CD14-positive monocyte (primary cell): Measurements from ENCODE around the gene UNC13C. TPM values are rescaled to one million over a fixed set of nuclear protein-coding genes. Genes with fewer than 3 reads are reported as not detected.

Source experiments
- DNase-seq, 3 donors: peaks; one replicate each; pipeline ENCODE4 v3.0.0-alpha.2; 2011 to 2022
- H2AFZ ChIP-seq: 2 replicates; pipeline ENCODE4 v1.6.0; 2012; ENCODE audit warnings: mild to moderate bottlenecking, low read depth, low read length, inconsistent platforms; ENCODE audit not compliant: insufficient read depth, poor library complexity, severe bottlenecking
- H3K27ac ChIP-seq, 2 donors: 1 replicate in 1 of 2; 2 replicates in 1 of 2; pipeline ENCODE4 v1.5.1; 2012 to 2013; ENCODE audit warnings: low read length in 2 of 2, control low read depth in 1 of 2, inconsistent platforms in 1 of 2, low read depth in 1 of 2, mild to moderate bottlenecking in 1 of 2
- H3K27me3 ChIP-seq, 2 donors: one replicate each; pipeline versions ENCODE4 v1.6.0 to v1.6.1; 2011 to 2013; ENCODE audit warnings: low read length in 2 of 2; ENCODE audit not compliant: control insufficient read depth in 2 of 2, insufficient read depth in 2 of 2
- H3K36me3 ChIP-seq, 2 donors: replicated peaks in 1 of 2; 1 replicate in 1 of 2; 2 replicates in 1 of 2; pipeline versions ENCODE4 v1.5.1 to v1.6.1; 2012 to 2013; ENCODE audit warnings: low read length in 2 of 2, control low read depth in 1 of 2, inconsistent platforms in 1 of 2, mild to moderate bottlenecking in 1 of 2; ENCODE audit not compliant: insufficient read depth in 2 of 2, control insufficient read depth in 1 of 2
- H3K4me1 ChIP-seq, 2 donors: 1 replicate in 1 of 2; 2 replicates in 1 of 2; pipeline versions ENCODE4 v1.5.1 to v1.6.1; 2012 to 2013; ENCODE audit warnings: low read length in 2 of 2, control low read depth in 1 of 2, inconsistent platforms in 1 of 2, mild to moderate bottlenecking in 1 of 2, moderate library complexity in 1 of 2; ENCODE audit not compliant: insufficient read depth in 2 of 2, control insufficient read depth in 1 of 2
- H3K4me2 ChIP-seq: replicated peaks from 2 replicates; pipeline ENCODE3; 2012; ENCODE audit warnings: low read length, moderate library complexity, mild to moderate bottlenecking; ENCODE audit not compliant: poor library complexity, severe bottlenecking; ENCODE audit errors: extremely low read depth
- H3K4me3 ChIP-seq, 3 experiments: fragments of 200-600 bp in 1 of 3; sonication (generic) in 1 of 3; replicated peaks in 1 of 3; 1 replicate in 2 of 3; 2 replicates in 1 of 3; pipeline ENCODE4 v1.5.1; 2011 to 2013; ENCODE audit warnings: low read length in 3 of 3, mild to moderate bottlenecking in 3 of 3, control low read depth in 2 of 3, low read depth in 2 of 3, inconsistent platforms in 1 of 3, moderate library complexity in 1 of 3
- H3K79me2 ChIP-seq: 2 replicates; pipeline ENCODE4 v1.6.0; 2012; ENCODE audit warnings: mild to moderate bottlenecking, control low read depth, inconsistent platforms, low read length, moderate library complexity; ENCODE audit not compliant: insufficient read depth
- H3K9ac ChIP-seq: 2 replicates; pipeline ENCODE4 v1.6.0; 2017; ENCODE audit warnings: low read length, mild to moderate bottlenecking; ENCODE audit not compliant: insufficient read depth, poor library complexity, severe bottlenecking
- H3K9me3 ChIP-seq, 2 donors: replicated peaks in 1 of 2; 1 replicate in 1 of 2; 2 replicates in 1 of 2; pipeline versions ENCODE4 v1.5.1 to v1.6.1; 2012 to 2013; ENCODE audit warnings: low read length in 2 of 2, control low read depth in 1 of 2; ENCODE audit not compliant: control insufficient read depth in 1 of 2, insufficient read depth in 1 of 2
- H4K20me1 ChIP-seq: 2 replicates; pipeline ENCODE4 v1.6.0; 2012; ENCODE audit warnings: mild to moderate bottlenecking, low read length, control low read depth, moderate library complexity; ENCODE audit not compliant: insufficient read depth
- H3K27ac Mint-ChIP-seq, 7 donors: one replicate each; pipeline ENCODE4 v1.8.0; 2020; ENCODE audit warnings: mild to moderate bottlenecking in 7 of 7, mixed read lengths in 7 of 7, moderate library complexity in 6 of 7, inconsistent platforms in 2 of 7
- H3K27me3 Mint-ChIP-seq, 3 donors: one replicate each; pipeline ENCODE4 v1.8.0; 2021 to 2022; ENCODE audit warnings: low read depth in 3 of 3, mild to moderate bottlenecking in 3 of 3, mixed read lengths in 3 of 3, moderate library complexity in 3 of 3, inconsistent platforms in 1 of 3
- H3K36me3 Mint-ChIP-seq, 2 donors: one replicate each; pipeline ENCODE4 v1.8.0; 2020; ENCODE audit warnings: mixed read lengths in 2 of 2, inconsistent platforms in 1 of 2, mild to moderate bottlenecking in 1 of 2
- H3K4me1 Mint-ChIP-seq: one replicate; pipeline ENCODE4 v1.8.0; 2020; ENCODE audit warnings: mild to moderate bottlenecking, mixed read lengths
- H3K4me3 Mint-ChIP-seq, 2 donors: one replicate each; pipeline ENCODE4 v1.8.0; 2020; ENCODE audit warnings: mild to moderate bottlenecking in 2 of 2, mixed read lengths in 2 of 2, moderate library complexity in 1 of 2
- H3K9me3 Mint-ChIP-seq, 7 donors: one replicate each; pipeline ENCODE4 v1.8.0; 2020 to 2022; ENCODE audit warnings: mixed read lengths in 7 of 7, mild to moderate bottlenecking in 6 of 7, moderate library complexity in 6 of 7, inconsistent platforms in 2 of 7
- WGBS: methylation state at CpG from one replicate; pipeline ENCODE4 v1.1.5; 2013; ENCODE audit warnings: missing lambda C conversion rate; ENCODE audit not compliant: insufficient coverage; 5-methylcytosine and 5-hydroxymethylcytosine counted together
- intact Hi-C, 2 donors: fragments of 100-400 bp; cut with micrococcal nuclease; formaldehyde crosslinking; loops; one replicate each; pipeline versions ENCODE4 v1.15.0 to v1.15.1; 2023
- polyA plus RNA-seq, 3 donors: library from polyadenylated mRNA; depleted of rRNA in 1 of 3; unstranded in 2 of 3; stranded (reverse) in 1 of 3; fragments of 300-500 nt in 2 of 3; fragments of >200 nt in 1 of 3; fragmentation: Illumina TruSeq in 2 of 3; gene quantifications; 1 replicate in 2 of 3; 2 replicates in 1 of 3; pipeline ENCODE4 v1.2.3, GENCODE V29; 2012 to 2021
- TF ChIP-seq, protein P1 (sequence below): fragments of 200-600 bp; IDR thresholded peaks from one replicate; pipeline ENCODE4 v1.8.0; 2022; ENCODE audit warnings: antibody characterized with exemption, mild to moderate bottlenecking

UNC13C gene
- polyA plus RNA-seq, 3 donors = not detected

GRCh38 chr15:54007256-54007655, 29.0 kb downstream of the UNC13C start:
- H3K27me3 Mint-ChIP-seq = no peaks in the 10 kb centered on the region
- Histone ChIP-seq H3K36me3 (no peaks in the 10 kb centered on the region), H2AFZ (no peak overlapping the region), H3K27me3 (no peaks in the 10 kb centered on the region), H3K27ac (no peak overlapping the region), H3K9me3 (no peaks in the 10 kb centered on the region), H3K4me3 (no peak overlapping the region), H3K9ac (no peak overlapping the region), H3K79me2 (no peaks in the 10 kb centered on the region), H3K4me2 (no peak overlapping the region), H4K20me1 (no peaks in the 10 kb centered on the region), H3K4me1 (no peaks in the 10 kb centered on the region)
- peaks cover 0 to 15% (median 5%) of the 10 kb centered on the region in 7 donors for H3K9me3 Mint-ChIP-seq
- no peak overlapping the region for H3K4me3 Mint-ChIP-seq
- no peaks in the 10 kb centered on the region for H3K4me1 Mint-ChIP-seq
- WGBS = no CpG with 5 or more reads among the region's 2 CpGs
- no peaks in the 10 kb centered on the region for H3K36me3 Mint-ChIP-seq
- DNase-seq = no peak
- intact Hi-C loops = no loop called here
- TF ChIP-seq, protein P1, sequence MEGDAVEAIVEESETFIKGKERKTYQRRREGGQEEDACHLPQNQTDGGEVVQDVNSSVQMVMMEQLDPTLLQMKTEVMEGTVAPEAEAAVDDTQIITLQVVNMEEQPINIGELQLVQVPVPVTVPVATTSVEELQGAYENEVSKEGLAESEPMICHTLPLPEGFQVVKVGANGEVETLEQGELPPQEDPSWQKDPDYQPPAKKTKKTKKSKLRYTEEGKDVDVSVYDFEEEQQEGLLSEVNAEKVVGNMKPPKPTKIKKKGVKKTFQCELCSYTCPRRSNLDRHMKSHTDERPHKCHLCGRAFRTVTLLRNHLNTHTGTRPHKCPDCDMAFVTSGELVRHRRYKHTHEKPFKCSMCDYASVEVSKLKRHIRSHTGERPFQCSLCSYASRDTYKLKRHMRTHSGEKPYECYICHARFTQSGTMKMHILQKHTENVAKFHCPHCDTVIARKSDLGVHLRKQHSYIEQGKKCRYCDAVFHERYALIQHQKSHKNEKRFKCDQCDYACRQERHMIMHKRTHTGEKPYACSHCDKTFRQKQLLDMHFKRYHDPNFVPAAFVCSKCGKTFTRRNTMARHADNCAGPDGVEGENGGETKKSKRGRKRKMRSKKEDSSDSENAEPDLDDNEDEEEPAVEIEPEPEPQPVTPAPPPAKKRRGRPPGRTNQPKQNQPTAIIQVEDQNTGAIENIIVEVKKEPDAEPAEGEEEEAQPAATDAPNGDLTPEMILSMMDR = no peak
- no peak overlapping the region for H3K27ac Mint-ChIP-seq

DNA sequence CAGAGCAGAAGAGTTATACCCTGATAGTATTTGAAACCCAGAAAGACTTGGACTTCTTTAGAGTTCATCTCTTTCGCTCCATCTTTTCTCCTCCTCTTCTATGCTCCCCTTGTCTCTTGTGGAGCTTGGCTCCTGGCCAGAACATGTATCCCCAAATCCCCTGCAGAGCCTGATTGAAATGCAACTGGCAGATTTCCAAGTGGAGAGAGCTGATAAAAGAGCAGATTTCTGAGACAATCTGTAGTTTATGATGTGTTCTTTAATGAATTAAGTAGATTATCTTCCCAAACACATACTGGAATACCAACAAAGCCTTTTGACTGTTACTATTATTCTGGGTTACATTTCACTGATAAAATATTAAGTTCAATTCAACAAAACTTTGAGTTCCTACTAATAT, 33.4 kb downstream of the UNC13C start:
- Histone ChIP-seq H3K4me3 (no peak overlapping the region), H3K4me1 (no peaks in the 10 kb centered on the region), H2AFZ (no peak overlapping the region), H3K79me2 (no peaks in the 10 kb centered on the region), H3K9me3 (peaks cover 0 to 6% of the 10 kb centered on the region in 2 donors), H4K20me1 (no peaks in the 10 kb centered on the region), H3K27me3 (no peaks in the 10 kb centered on the region), H3K36me3 (no peaks in the 10 kb centered on the region), H3K9ac (no peak overlapping the region), H3K4me2 (no peak overlapping the region), H3K27ac (no peak overlapping the region)
- H3K27me3 Mint-ChIP-seq = peaks cover 0 to 2% (median 0%) of the 10 kb centered on the region in 3 donors
- H3K9me3 Mint-ChIP-seq = peaks cover 2 to 8% (median 5%) of the 10 kb centered on the region in 7 donors
- TF ChIP-seq, protein P1 = no peak
- H3K4me1 Mint-ChIP-seq = no peaks in the 10 kb centered on the region
- no peak overlapping the region for H3K4me3 Mint-ChIP-seq
- H3K36me3 Mint-ChIP-seq = no peaks in the 10 kb centered on the region
- no peak overlapping the region for H3K27ac Mint-ChIP-seq
- intact Hi-C loops = no loop called here
- no CpG with 5 or more reads among the region's 1 CpG for WGBS
- no peak for DNase-seq
